ENCODE measurements around the gene TAB2. TPM values are rescaled to one million over a fixed set of nuclear protein-coding genes. Genes with fewer than 3 reads are reported as not detected.

Gene TAB2
- total RNA-seq, 3 donors from 2014 or later: 63.3 to 91.0 (median 75.8) TPM

DNA sequence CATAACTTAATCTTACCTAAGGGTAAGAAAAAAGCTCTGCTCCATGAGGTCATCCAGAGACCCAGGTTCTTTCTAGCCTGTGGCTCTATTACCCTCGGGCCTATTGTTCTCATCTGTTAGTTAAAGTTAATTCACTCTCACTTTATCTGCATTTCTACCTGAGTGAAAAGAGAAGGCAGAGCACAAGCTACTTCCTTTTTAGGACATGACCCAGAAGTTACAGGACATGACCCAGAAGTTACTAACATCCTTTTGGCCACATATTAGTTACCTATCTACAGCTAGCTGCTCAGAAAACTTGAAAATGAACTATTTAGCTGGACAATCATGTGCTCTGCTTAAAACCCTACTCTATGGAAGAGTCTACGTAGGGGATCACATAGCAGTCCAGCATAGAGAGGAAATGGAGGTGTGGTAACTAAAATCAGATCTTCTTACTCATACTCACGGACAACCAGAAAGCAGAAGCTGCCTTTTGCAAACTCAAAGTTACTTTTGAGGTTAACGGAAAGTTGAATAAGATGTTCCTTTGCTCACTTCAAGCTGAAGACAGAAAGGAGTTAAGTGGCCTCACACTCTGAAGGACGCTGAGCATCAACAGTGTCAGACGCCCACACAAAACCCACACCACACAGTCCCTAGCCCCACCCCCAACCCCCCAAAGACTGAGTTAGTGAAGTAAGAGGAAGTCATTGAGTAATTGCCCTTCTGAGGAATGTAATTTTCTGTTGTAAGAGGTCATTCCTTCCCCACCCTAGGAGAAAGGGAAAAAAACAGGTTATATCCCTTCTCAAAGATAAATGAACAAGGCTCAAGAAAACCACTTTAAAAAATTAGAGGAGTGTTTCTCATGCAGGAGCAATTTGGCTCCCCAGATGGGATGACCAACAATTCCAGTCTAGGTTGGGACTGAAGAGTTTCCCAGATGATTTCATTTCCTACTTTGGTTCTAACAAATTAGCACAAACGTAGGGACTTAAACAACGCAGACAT lies 45.9 kb upstream of the TAB2 start:
- intact Hi-C loops (cut with DNase I; ENCODE audit: low total_unique reads): no loop called here

DNA sequence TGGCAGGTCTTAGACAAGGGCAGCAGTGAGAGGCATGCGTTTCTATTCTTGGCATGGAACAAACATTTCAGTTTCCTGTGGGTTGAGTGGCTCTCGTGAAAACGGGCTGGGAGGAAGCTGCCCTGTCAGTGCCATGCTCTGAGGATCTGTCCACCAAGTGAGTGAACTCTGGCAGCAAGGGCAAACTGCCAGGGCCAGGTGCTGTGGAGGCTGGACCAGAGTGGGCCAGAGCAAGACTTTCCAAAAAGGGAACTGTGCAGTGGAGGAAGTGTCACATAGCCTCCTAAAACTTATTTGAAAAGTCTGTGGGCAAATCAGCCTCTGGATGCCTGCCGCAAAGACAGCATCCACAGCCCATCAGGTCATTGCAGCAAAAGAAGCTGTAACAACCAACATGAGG lies 44.2 kb upstream of the TAB2 start:
- no peaks in the 10 kb centered on the region for H3K4me1 ChIP-seq
- H3K9me3 ChIP-seq: no peaks in the 10 kb centered on the region
- TF ChIP-seq, protein P1, sequence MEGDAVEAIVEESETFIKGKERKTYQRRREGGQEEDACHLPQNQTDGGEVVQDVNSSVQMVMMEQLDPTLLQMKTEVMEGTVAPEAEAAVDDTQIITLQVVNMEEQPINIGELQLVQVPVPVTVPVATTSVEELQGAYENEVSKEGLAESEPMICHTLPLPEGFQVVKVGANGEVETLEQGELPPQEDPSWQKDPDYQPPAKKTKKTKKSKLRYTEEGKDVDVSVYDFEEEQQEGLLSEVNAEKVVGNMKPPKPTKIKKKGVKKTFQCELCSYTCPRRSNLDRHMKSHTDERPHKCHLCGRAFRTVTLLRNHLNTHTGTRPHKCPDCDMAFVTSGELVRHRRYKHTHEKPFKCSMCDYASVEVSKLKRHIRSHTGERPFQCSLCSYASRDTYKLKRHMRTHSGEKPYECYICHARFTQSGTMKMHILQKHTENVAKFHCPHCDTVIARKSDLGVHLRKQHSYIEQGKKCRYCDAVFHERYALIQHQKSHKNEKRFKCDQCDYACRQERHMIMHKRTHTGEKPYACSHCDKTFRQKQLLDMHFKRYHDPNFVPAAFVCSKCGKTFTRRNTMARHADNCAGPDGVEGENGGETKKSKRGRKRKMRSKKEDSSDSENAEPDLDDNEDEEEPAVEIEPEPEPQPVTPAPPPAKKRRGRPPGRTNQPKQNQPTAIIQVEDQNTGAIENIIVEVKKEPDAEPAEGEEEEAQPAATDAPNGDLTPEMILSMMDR (IDR thresholded peaks at IDR 0.05): no peak
- TF ChIP-seq POLR2AphosphoS5 (IDR thresholded peaks at IDR 0.05) (no peak), POLR2A (IDR thresholded peaks at IDR 0.05) (no peak)
- no peaks in the 10 kb centered on the region for H3K36me3 ChIP-seq
- H3K27ac ChIP-seq: no peak overlapping the region
- H3K4me3 ChIP-seq: no peak overlapping the region
- no peaks in the 10 kb centered on the region for H3K27me3 ChIP-seq
- DNase-seq (ENCODE audit: low spot score in 2 of 2): no peak
- intact Hi-C loops (cut with DNase I; ENCODE audit: low total_unique reads): no loop called here

More for the DNA sequence above, 45.9 kb upstream of the TAB2 start:
- H3K36me3 ChIP-seq: no peaks in the 10 kb centered on the region
- no peaks in the 10 kb centered on the region for H3K4me1 ChIP-seq
- no peaks in the 10 kb centered on the region for H3K9me3 ChIP-seq
- no peak overlapping the region for H3K27ac ChIP-seq
- no peak for DNase-seq (ENCODE audit: low spot score in 2 of 2)
- TF ChIP-seq, protein P1 (IDR thresholded peaks at IDR 0.05): no peak
- no peaks in the 10 kb centered on the region for H3K27me3 ChIP-seq
- H3K4me3 ChIP-seq: no peak overlapping the region

DNA sequence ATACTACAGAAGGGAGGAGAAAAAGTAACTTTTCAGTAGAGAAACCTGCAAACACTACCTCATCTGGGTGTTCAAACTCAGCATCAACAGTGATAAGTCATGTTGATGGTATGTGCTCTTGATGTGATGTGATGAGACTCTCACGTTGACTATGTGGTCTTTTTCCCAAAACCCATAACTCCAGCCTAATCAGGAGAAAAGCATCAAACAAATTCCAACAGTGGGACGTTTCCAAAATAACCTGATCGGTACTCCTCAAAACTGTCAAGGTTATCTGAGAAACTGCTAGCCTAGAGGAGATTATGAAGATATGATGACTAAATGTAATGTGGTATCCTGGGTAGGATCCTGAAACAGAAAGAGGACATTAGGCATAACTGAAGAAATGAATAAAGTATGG lies 41.9 kb upstream of the TAB2 start:
- Histone ChIP-seq H3K27me3 (no peaks in the 10 kb centered on the region), H3K4me3 (no peak overlapping the region), H3K36me3 (no peaks in the 10 kb centered on the region), H3K27ac (no peak overlapping the region), H3K4me1 (no peaks in the 10 kb centered on the region), H3K9me3 (no peaks in the 10 kb centered on the region)
- intact Hi-C loops (cut with DNase I; ENCODE audit: low total_unique reads): no loop called here
- TF ChIP-seq POLR2A (IDR thresholded peaks at IDR 0.05): no peak
- TF ChIP-seq POLR2AphosphoS5 (IDR thresholded peaks at IDR 0.05): no peak
- TF ChIP-seq, protein P1 (IDR thresholded peaks at IDR 0.05): no peak
- no peak for DNase-seq (ENCODE audit: low spot score in 2 of 2)

DNA sequence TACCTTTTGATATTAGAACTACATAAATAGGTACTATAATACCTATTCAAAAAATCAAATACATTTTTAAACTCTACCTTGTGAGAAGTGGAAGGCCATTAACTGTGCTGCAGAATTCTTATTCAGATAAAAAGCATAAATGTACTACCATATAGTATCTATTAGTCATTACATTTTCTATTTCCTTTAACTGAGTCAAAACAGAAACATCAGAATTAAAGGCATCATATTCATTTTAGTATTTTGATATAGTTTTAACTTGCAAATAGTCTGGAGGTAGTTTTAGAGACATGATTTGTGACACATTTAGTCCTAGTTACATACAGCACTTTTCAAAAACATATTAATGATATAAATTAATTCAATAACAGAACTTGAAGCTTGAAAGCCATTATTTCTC lies 39.9 kb upstream of the TAB2 start:
- no peaks in the 10 kb centered on the region for H3K36me3 ChIP-seq
- no peak for DNase-seq (ENCODE audit: low spot score in 2 of 2)
- TF ChIP-seq POLR2A (IDR thresholded peaks at IDR 0.05): no peak
- TF ChIP-seq, protein P1 (IDR thresholded peaks at IDR 0.05): no peak
- TF ChIP-seq POLR2AphosphoS5 (IDR thresholded peaks at IDR 0.05): no peak
- intact Hi-C loops (cut with DNase I; ENCODE audit: low total_unique reads): no loop called here
- H3K27me3 ChIP-seq: no peaks in the 10 kb centered on the region
- no peak overlapping the region for H3K27ac ChIP-seq
- H3K4me1 ChIP-seq: no peaks in the 10 kb centered on the region
- H3K4me3 ChIP-seq: no peak overlapping the region
- H3K9me3 ChIP-seq: no peaks in the 10 kb centered on the region

DNA sequence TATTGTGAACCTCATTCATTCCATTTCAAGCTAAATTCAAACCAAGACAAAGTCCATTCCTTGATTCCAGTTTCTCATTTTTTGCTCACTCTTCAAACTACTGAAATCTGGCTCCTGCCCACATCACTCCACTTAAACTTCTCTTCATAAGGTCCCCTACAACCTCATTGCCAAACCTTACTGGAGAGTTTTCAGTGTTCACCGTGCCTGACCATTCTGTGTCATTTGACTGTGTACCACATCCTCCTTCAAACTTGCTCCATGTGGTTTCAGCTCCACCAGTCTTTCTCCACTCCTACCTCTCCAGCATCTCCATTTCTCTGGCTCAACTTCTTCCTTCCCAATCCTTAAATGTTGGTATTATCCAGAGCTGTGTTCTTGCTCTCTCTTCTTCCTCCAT lies 38.5 kb upstream of the TAB2 start:
- Histone ChIP-seq H3K36me3 (no peaks in the 10 kb centered on the region), H3K27me3 (no peaks in the 10 kb centered on the region), H3K9me3 (no peaks in the 10 kb centered on the region), H3K27ac (no peak overlapping the region), H3K4me3 (no peak overlapping the region), H3K4me1 (no peaks in the 10 kb centered on the region)
- DNase-seq (ENCODE audit: low spot score in 2 of 2): no peak
- no peak for TF ChIP-seq POLR2A (IDR thresholded peaks at IDR 0.05)
- TF ChIP-seq, protein P1 (IDR thresholded peaks at IDR 0.05): no peak
- no peak for TF ChIP-seq POLR2AphosphoS5 (IDR thresholded peaks at IDR 0.05)
- intact Hi-C loops (cut with DNase I; ENCODE audit: low total_unique reads): no loop called here
